ENCODE data around the gene C1orf53.

DNA sequence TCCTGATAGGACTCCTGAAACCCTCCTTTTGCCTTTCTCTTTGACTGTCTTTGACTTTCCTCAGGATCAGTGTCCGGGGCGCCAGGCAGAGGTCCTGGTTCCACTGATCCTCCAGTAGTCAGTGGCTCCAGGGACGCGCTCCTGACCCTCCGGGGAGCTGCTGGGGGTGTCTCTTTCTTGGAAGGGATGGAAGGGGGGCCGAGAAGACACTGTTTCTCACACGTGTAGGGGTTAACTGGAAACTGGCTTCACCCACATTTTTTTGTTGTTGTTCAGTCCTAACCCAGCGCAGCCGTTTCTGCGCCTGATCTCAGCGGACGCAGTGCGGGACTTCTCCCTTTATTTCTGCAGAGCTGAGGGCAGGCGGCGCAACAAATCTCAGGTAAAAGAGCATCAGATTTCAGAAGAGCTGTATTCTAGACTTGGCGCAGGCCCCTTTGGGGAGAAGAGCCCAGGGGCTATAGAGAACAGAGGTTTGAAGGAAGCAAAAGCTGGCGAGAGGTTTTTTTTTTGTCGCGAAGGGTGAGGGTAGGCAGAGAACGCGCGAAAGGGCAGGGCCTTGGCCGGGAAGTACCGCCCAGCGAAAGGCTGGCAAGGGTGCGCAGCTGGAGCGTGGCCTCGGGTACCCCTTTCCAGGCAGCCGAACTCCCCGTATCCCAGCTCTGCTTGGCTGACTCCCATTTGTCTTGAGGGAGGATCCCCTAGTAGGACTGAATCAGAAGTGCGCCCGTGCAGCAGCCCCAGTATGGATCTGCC lies 10.5 kb downstream of the C1orf53 start:
- TF ChIP-seq ZFP3 (CRISPR knock-in tag; IDR thresholded peaks at IDR 0.05) (no peak), RARB (CRISPR knock-in tag; IDR thresholded peaks at IDR 0.05) (no peak), BACH2 (CRISPR knock-in tag; IDR thresholded peaks at IDR 0.05; ENCODE audit: borderline replicate concordance) (no peak), ZC3H10 (CRISPR knock-in tag; IDR thresholded peaks at IDR 0.05) (no peak), ARNTL (CRISPR knock-in tag; IDR thresholded peaks at IDR 0.05; ENCODE audit: borderline replicate concordance, low read depth) (no peak), ZFP30 (CRISPR knock-in tag; IDR thresholded peaks at IDR 0.05) (no peak), ESRRG (CRISPR knock-in tag; IDR thresholded peaks at IDR 0.05) (no peak), ZNF8 (CRISPR knock-in tag; IDR thresholded peaks at IDR 0.05) (no peak), CSDC2 (CRISPR knock-in tag; IDR thresholded peaks at IDR 0.05) (no peak)
- TF ChIP-seq, protein P1, sequence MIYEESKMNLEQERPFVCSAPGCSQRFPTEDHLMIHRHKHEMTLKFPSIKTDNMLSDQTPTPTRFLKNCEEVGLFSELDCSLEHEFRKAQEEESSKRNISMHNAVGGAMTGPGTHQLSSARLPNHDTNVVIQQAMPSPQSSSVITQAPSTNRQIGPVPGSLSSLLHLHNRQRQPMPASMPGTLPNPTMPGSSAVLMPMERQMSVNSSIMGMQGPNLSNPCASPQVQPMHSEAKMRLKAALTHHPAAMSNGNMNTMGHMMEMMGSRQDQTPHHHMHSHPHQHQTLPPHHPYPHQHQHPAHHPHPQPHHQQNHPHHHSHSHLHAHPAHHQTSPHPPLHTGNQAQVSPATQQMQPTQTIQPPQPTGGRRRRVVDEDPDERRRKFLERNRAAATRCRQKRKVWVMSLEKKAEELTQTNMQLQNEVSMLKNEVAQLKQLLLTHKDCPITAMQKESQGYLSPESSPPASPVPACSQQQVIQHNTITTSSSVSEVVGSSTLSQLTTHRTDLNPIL (CRISPR knock-in tag; IDR thresholded peaks at IDR 0.05; ENCODE audit: low read depth) = no peak
- TF ChIP-seq, protein P2, sequence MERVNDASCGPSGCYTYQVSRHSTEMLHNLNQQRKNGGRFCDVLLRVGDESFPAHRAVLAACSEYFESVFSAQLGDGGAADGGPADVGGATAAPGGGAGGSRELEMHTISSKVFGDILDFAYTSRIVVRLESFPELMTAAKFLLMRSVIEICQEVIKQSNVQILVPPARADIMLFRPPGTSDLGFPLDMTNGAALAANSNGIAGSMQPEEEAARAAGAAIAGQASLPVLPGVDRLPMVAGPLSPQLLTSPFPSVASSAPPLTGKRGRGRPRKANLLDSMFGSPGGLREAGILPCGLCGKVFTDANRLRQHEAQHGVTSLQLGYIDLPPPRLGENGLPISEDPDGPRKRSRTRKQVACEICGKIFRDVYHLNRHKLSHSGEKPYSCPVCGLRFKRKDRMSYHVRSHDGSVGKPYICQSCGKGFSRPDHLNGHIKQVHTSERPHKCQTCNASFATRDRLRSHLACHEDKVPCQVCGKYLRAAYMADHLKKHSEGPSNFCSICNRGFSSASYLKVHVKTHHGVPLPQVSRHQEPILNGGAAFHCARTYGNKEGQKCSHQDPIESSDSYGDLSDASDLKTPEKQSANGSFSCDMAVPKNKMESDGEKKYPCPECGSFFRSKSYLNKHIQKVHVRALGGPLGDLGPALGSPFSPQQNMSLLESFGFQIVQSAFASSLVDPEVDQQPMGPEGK (CRISPR knock-in tag; IDR thresholded peaks at IDR 0.05; ENCODE audit: borderline replicate concordance) = no peak
- TF ChIP-seq, protein P3, sequence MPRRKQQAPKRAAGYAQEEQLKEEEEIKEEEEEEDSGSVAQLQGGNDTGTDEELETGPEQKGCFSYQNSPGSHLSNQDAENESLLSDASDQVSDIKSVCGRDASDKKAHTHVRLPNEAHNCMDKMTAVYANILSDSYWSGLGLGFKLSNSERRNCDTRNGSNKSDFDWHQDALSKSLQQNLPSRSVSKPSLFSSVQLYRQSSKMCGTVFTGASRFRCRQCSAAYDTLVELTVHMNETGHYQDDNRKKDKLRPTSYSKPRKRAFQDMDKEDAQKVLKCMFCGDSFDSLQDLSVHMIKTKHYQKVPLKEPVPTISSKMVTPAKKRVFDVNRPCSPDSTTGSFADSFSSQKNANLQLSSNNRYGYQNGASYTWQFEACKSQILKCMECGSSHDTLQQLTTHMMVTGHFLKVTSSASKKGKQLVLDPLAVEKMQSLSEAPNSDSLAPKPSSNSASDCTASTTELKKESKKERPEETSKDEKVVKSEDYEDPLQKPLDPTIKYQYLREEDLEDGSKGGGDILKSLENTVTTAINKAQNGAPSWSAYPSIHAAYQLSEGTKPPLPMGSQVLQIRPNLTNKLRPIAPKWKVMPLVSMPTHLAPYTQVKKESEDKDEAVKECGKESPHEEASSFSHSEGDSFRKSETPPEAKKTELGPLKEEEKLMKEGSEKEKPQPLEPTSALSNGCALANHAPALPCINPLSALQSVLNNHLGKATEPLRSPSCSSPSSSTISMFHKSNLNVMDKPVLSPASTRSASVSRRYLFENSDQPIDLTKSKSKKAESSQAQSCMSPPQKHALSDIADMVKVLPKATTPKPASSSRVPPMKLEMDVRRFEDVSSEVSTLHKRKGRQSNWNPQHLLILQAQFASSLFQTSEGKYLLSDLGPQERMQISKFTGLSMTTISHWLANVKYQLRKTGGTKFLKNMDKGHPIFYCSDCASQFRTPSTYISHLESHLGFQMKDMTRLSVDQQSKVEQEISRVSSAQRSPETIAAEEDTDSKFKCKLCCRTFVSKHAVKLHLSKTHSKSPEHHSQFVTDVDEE (CRISPR knock-in tag; IDR thresholded peaks at IDR 0.05) = no peak
- TF ChIP-seq, protein P4, sequence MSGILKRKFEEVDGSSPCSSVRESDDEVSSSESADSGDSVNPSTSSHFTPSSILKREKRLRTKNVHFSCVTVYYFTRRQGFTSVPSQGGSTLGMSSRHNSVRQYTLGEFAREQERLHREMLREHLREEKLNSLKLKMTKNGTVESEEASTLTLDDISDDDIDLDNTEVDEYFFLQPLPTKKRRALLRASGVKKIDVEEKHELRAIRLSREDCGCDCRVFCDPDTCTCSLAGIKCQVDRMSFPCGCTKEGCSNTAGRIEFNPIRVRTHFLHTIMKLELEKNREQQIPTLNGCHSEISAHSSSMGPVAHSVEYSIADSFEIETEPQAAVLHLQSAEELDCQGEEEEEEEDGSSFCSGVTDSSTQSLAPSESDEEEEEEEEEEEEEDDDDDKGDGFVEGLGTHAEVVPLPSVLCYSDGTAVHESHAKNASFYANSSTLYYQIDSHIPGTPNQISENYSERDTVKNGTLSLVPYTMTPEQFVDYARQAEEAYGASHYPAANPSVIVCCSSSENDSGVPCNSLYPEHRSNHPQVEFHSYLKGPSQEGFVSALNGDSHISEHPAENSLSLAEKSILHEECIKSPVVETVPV (CRISPR knock-in tag; IDR thresholded peaks at IDR 0.05) = no peak

All from SK-N-SH treated with all-trans-retinoic acid at 6 μM for 48 hours (cell line).